OCI-LY7 (cell line): ENCODE results near the gene TRIM37. TPM values are rescaled to one million over a fixed set of nuclear protein-coding genes. Genes with fewer than 3 reads are reported as not detected.

ENCODE experiments used
- BruUV-seq: library from RNA; stranded (reverse); fragments of 400-500 nt; replicated peaks from 2 replicates; lab custom pipeline; 2021; lab: Mats Ljungman, UMichigan
- CTCF ChIA-PET: fragments of 300-600 bp; sonication (Branson Sonifier 250); formaldehyde crosslinking; loops from one replicate; lab custom pipeline; 2022; ENCODE audit warnings: antibody characterized with exemption; ENCODE audit not compliant: unreplicated experiment; lab: Charles Lee
- POLR2A ChIA-PET: fragments of 300-600 bp; sonication (Branson Sonifier 250); formaldehyde crosslinking; loops from one replicate; lab custom pipeline; 2022; ENCODE audit warnings: antibody characterized with exemption; lab: Charles Lee
- DNase-seq: peaks from one replicate; pipeline ENCODE4 v3.0.0-alpha.2; 2015; ENCODE audit warnings: low spot score
- H2AFZ ChIP-seq: fragments of 200-600 bp; sonication (generic), shearing (Covaris generic); 2 replicates; pipeline ENCODE4 v1.6.1; 2014; ENCODE audit warnings: mild to moderate bottlenecking, antibody characterized with exemption, low read length, moderate library complexity
- H3K27ac ChIP-seq: fragments of 200-600 bp; sonication (generic); 2 replicates; pipeline ENCODE4 v1.5.1; 2014; ENCODE audit warnings: mixed run types, low read depth, mild to moderate bottlenecking, moderate library complexity, low read length, inconsistent platforms; ENCODE audit not compliant: poor library complexity, severe bottlenecking
- H3K36me3 ChIP-seq: fragments of 200-600 bp; sonication (generic); 2 replicates; pipeline ENCODE4 v1.6.1; 2014; ENCODE audit warnings: mild to moderate bottlenecking, antibody characterized with exemption, low read length, moderate library complexity, mixed read lengths; ENCODE audit not compliant: insufficient read depth
- H3K4me1 ChIP-seq: fragments of 200-600 bp; sonication (generic); 2 replicates; pipeline ENCODE4 v1.5.1; 2014; ENCODE audit warnings: mild to moderate bottlenecking, low read length; ENCODE audit not compliant: insufficient read depth, poor library complexity, severe bottlenecking
- H3K4me2 ChIP-seq: fragments of 200-600 bp; sonication (generic); 2 replicates; pipeline ENCODE4 v1.6.1; 2014; ENCODE audit warnings: mild to moderate bottlenecking, low read length
- H3K4me3 ChIP-seq: fragments of 200-600 bp; sonication (generic); 2 replicates; pipeline ENCODE4 v1.5.1; 2014; ENCODE audit warnings: mild to moderate bottlenecking, low read depth, low read length; ENCODE audit not compliant: poor library complexity, severe bottlenecking
- H3K79me2 ChIP-seq: fragments of 200-600 bp; sonication (generic); 2 replicates; pipeline ENCODE4 v1.6.1; 2016; ENCODE audit warnings: low read depth, mild to moderate bottlenecking, low read length, moderate library complexity, mixed read lengths; ENCODE audit not compliant: insufficient read depth
- H3K9me2 ChIP-seq: fragments of 200-600 bp; sonication (generic); 2 replicates; pipeline ENCODE4 v1.6.1; 2016; ENCODE audit warnings: mild to moderate bottlenecking, low read length, mixed read lengths; ENCODE audit not compliant: insufficient read depth
- H3K9me3 ChIP-seq: fragments of 200-600 bp; sonication (generic); 2 replicates; pipeline ENCODE4 v1.6.1; 2014; ENCODE audit warnings: mild to moderate bottlenecking, mixed run types, low read length, mixed read lengths
- H4K20me1 ChIP-seq: fragments of 200-600 bp; sonication (generic); 2 replicates; pipeline ENCODE4 v1.6.1; 2014; ENCODE audit warnings: mild to moderate bottlenecking, antibody characterized with exemption, low read length, moderate library complexity, mixed read lengths; ENCODE audit not compliant: insufficient read depth
- EZH2phosphoT487 ChIP-seq: fragments of 200-600 bp; sonication (generic); IDR thresholded peaks from 2 replicates; pipeline ENCODE4 v1.6.1; 2018; ENCODE audit warnings: low read depth, borderline replicate concordance, mild to moderate bottlenecking, mixed run types, antibody characterized with exemption, low read length, moderate library complexity, mixed read lengths
- intact Hi-C: fragments of 100-400 bp; cut with micrococcal nuclease; formaldehyde crosslinking; loops from one replicate; pipeline ENCODE4 v1.10.0; 2022; ENCODE audit not compliant: unreplicated experiment
- total RNA-seq, 2 experiments: library from RNA; depleted of rRNA in 1 of 2; stranded (reverse); fragments of >200 nt in 1 of 2; shearing (Covaris generic) in 1 of 2; gene quantifications; 2 replicates each; pipeline ENCODE4 v1.2.3, GENCODE V29; 2014 to 2022
- TF ChIP-seq, protein P1 (sequence below): fragments of 200-600 bp; sonication (generic); conservative IDR thresholded peaks from 2 replicates; pipeline ENCODE4 v1.5.1; 2014; ENCODE audit warnings: mild to moderate bottlenecking, antibody characterized with exemption, low read length, moderate library complexity, mixed read lengths

TRIM37 gene
- total RNA-seq, 2 experiments from 2014 or later = 27.9 to 35.4 TPM

DNA sequence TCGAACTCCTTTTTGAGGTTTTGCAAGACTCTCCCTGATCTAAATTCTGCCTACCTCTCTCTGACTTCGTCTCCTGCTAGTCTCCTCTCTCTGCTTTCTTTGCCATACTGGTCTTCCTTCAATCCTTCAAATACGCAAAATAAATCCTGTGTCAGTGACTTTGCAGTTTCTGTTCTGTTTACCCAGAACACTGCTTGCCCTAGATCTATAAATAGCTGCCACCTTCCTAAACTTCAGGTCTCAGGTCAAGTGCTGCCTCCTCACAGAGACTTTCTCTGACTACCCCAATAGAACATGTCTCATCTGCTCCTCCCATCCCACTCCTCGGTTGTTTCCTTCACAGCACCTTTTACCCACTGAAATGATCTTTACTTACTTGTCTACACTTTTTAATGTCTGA is 78.9 kb downstream of the TRIM37 start:
- TF ChIP-seq, protein P1, sequence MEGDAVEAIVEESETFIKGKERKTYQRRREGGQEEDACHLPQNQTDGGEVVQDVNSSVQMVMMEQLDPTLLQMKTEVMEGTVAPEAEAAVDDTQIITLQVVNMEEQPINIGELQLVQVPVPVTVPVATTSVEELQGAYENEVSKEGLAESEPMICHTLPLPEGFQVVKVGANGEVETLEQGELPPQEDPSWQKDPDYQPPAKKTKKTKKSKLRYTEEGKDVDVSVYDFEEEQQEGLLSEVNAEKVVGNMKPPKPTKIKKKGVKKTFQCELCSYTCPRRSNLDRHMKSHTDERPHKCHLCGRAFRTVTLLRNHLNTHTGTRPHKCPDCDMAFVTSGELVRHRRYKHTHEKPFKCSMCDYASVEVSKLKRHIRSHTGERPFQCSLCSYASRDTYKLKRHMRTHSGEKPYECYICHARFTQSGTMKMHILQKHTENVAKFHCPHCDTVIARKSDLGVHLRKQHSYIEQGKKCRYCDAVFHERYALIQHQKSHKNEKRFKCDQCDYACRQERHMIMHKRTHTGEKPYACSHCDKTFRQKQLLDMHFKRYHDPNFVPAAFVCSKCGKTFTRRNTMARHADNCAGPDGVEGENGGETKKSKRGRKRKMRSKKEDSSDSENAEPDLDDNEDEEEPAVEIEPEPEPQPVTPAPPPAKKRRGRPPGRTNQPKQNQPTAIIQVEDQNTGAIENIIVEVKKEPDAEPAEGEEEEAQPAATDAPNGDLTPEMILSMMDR = no peak
- TF ChIP-seq EZH2phosphoT487 = no peak
- Histone ChIP-seq H3K79me2 (no peaks in the 10 kb centered on the region), H4K20me1 (no peaks in the 10 kb centered on the region), H3K4me3 (no peak overlapping the region), H3K9me3 (no peaks in the 10 kb centered on the region), H3K36me3 (peaks cover 74% of the 10 kb centered on the region), H3K27ac (no peak overlapping the region), H3K4me1 (no peaks in the 10 kb centered on the region), H3K9me2 (no peaks in the 10 kb centered on the region), H2AFZ (no peak overlapping the region), H3K4me2 (no peak overlapping the region)
- intact Hi-C loops = loop anchor here (2.0 kb wide), 1 partner anchor 19 kb away; no protein-coding TSS in a partner anchor
- CTCF ChIA-PET = no interaction called here
- BruUV-seq = no TSS peak
- POLR2A ChIA-PET = no interaction called here
- no peak for DNase-seq

- no peak overlapping the region for H2AFZ ChIP-seq
- no peaks in the 10 kb centered on the region for H3K79me2 ChIP-seq
- CTCF ChIA-PET = no interaction called here
- TF ChIP-seq, protein P1 = no peak
- TF ChIP-seq EZH2phosphoT487 = no peak
- intact Hi-C loops = no loop called here
- no peak overlapping the region for H3K4me3 ChIP-seq
- DNase-seq = no peak
- no peaks in the 10 kb centered on the region for H3K9me2 ChIP-seq
- no peak overlapping the region for H3K27ac ChIP-seq
- no peaks in the 10 kb centered on the region for H3K4me1 ChIP-seq
- no peaks in the 10 kb centered on the region for H4K20me1 ChIP-seq
- H3K36me3 ChIP-seq = peaks cover 71% of the 10 kb centered on the region
- no peak overlapping the region for H3K4me2 ChIP-seq
- TSS peak; percentile 11 for BruUV-seq
- no peaks in the 10 kb centered on the region for H3K9me3 ChIP-seq
- POLR2A ChIA-PET = interaction anchor here (0.6 kb wide), 1 partner anchor 127 kb away, joined by 3 read pairs; no protein-coding TSS in a partner anchor
Observed at GRCh38 chr17:59026176-59026939, 80.3 kb downstream of the TRIM37 start.

DNA sequence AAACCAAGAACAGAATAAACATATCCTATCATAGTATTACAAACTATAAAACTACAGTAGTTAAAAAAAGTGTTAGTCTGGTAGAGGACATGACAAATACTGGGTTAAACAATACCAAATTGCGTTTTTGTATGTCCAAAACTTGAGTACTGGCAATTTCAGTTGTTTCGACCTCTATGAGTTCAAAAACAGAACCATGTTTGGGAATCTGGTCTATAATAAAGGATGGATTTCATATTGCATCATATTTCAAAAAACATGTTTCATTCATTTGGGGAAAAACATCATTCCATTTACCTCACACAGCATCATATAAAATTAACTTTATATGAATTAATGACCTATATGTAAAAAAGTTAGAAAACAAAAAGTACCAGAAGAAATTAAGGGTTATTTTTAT is 81.8 kb downstream of the TRIM37 start:
- H3K27ac ChIP-seq = no peak overlapping the region
- H3K9me3 ChIP-seq = no peaks in the 10 kb centered on the region; the same call in 1 of the 2 replicates
- H3K4me2 ChIP-seq = no peak overlapping the region
- POLR2A ChIA-PET = no interaction called here
- no peaks in the 10 kb centered on the region for H3K4me1 ChIP-seq
- peaks cover 76% of the 10 kb centered on the region for H3K36me3 ChIP-seq
- no peaks in the 10 kb centered on the region for H3K9me2 ChIP-seq
- intact Hi-C loops = loop anchor here (2.0 kb wide), 1 partner anchor 14 kb away; no protein-coding TSS in a partner anchor
- no TSS peak for BruUV-seq
- TF ChIP-seq, protein P1 = no peak
- TF ChIP-seq EZH2phosphoT487 = no peak
- H2AFZ ChIP-seq = no peak overlapping the region
- H3K4me3 ChIP-seq = no peak overlapping the region
- CTCF ChIA-PET = no interaction called here
- H4K20me1 ChIP-seq = no peaks in the 10 kb centered on the region
- no peaks in the 10 kb centered on the region for H3K79me2 ChIP-seq
- DNase-seq = no peak
